T-helper 1 cell (primary cell): ENCODE results near the gene ZNRF3.
A peak's percentile ranks its signal among the peaks of the same experiment; 100 is the strongest.
"Not testable (repeated sequence)": the region's sequence is repeated elsewhere in the genome, so short reads cannot be mapped to it uniquely, and the experiment has no call there.

ENCODE experiments used
- DNase-seq, 5 donors: peaks; one replicate each; pipeline ENCODE4 v3.0.0-alpha.2; 2012 to 2020

ZNRF3 gene

GRCh38 chr22:29072193-29072978 is 189.0 kb downstream of the ZNRF3 start:
- peak; percentile 67 to 78 (median 75) for DNase-seq

DNA sequence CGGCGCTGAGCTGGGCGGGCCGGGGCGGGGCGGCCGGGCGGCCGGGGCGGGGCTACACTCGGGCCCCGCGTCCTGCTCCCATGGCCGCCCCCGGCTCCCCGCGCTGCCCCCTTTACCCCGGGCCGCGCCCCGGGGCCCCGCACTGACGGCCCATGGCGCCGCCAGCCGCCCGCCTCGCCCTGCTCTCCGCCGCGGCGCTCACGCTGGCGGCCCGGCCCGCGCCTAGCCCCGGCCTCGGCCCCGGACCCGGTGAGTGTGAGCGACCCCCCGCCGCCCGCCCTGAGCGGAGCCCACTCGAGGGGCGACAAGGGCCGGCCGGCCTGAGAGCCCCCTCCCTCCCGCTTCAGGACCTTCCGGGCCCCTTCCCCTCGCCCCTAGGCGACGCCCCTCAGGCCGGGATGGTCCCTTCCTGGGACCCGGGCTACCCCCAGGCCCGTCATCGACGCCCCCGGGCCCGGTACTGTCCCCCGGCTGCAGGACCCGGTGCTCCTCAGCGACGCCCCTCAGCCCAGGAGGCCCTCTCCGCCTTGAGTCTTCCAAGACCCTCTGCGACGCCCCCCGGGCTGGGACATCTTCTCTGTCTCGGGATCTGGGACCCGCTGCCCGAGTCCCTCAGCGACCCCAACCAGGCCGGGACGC is 189.7 kb downstream of the ZNRF3 start, which contains the start of gene KREMEN1:
Gene KREMEN1 (plus strand): TSS at position 57 of the 639 bp plus-strand sequence. CDS start 96 bp downstream, at position 153.
- no peak for DNase-seq

DNA sequence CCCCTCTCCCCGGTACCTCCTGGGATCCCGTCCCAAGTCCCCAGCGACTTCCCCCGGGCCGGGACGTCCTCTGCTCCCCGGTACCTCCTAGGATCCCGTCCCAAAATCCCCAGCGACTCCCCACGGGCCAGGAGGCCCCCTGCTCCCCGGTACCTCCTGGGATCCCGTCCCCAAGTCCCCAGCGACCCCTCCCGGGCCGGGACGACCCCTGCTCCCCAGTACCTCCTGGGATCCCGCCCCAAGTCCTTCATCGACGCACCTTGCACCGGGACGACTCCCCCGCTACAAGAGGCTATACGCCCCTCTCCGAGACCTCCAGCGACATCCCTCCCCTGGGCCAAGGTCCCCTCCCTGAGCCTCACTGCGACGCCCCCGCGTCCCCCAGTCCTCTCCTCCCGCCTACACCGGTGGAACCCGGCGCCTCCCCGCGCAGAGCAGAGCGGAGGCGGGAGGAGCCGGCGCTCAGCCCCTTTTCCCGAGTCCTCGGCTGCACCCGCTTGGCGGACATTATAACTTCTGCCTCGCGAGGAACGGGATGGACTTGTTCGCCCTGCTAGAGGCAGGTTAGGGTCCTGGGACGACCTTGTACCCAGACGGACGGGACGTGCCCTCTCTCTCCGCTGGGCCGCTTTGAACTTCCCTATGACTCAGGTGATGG is 190.4 kb downstream of the ZNRF3 start:
- peak in 1 of 5 donors; percentile 12 for DNase-seq

DNA sequence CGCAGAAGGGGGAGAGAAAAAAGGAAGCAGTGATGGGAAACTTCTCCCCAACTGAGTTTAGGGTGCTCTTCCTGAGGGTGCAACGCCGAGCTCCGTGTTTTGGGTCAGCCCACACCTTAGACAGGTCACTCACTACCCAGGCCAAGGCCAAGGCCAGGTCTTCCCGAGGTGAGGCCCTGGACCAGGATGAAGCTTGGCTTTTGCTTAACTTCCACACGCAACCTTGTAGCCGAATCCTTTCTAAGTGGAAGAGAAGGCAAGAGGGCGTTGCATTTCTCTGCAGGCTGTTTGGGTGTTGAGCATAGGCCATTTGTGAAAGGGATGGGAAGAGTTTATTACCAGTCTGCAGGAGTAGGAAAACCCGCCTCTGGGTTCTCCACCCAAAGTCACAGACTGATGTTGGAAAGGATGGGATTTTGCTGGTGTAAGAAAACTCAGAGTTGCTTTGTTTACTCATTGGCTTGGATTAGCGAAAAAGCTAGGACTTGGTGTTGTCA is 191.0 kb downstream of the ZNRF3 start:
- no peak for DNase-seq

DNA sequence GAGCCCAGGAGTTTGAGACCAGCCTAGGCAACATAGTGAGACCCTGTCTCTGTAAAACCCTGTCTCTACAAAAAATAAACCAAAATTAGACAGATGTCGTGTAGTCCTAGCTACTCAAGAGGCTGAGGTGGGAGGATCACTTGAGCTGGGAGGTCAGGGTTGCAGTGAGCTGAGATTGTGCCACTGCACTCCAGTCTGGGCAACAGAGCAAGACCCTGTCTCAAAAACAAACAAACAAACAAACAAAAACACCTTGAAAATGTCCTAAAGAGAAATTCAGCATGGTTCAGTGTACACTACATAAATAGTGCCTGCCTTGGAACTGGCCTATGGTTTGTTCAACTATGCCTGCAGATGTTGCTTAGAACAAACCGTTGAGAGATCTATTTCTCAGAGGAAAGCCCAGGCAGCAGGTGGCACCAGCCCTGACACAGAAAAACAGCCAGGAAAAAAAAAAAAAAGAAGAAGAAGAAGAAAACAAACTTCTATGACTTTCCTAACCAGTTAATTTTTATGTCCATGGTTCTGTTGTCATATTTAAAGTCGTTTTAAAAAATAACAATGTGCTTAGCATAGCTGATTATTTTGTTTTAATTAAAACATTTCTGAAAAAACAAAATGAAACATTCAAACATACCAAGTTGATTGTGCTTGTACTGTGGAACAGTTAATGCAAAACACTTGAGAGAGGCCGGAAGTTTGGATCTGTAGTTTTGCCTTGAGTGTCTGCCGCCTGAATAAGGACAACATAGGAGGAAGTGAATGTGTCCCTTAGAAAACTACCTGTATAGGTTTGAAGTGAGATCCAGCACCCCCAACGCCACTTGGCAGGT is 194.9 kb downstream of the ZNRF3 start:
- DNase-seq: no peak

GRCh38 chr22:29078869-29079207 is 195.5 kb downstream of the ZNRF3 start:
- DNase-seq: no peak

- DNase-seq: no peak
Measured at GRCh38 chr22:29079218-29079901, 196.0 kb downstream of the ZNRF3 start.

DNA sequence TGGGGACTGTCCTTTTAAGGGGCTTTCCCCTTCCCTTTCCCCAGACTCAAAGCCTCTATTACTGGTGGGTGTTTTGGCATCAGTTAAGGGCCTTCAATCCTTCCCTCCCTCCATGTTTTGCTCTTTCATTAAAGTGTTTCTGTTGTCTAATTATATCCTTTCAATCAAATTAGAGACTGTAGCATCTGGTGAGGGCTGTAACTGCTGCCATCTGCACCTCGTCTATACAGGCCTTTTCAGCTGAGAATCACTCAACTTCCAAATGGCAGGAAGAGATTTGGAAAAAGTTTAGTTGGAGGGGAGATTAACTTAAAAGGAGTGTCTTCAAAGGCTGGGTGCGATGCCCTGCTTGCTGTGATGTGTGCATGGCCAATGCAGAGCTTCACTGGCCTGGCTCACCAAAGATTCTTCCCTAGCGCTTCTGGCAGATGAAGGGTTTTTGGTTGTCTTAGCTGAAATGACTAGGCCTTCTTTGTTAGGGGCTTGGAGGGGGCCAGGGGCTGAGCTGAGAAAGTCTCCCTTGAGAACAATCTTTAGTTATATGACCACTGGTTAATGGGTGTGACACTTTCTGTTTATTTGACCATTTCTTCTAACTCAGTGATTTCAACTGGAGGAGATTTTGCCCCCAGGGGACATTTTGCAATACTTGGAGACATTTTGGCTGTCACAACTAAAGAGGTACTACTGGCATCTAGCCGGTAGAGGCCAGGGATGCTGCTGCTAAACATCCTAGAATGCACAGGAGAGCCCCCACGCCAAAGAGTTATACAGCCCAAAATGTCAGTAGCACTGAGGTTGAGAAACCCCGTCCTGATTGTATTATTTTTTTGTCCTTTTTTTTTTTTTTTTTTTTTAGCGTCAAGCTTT is 197.0 kb downstream of the ZNRF3 start:
- DNase-seq: no peak

DNA sequence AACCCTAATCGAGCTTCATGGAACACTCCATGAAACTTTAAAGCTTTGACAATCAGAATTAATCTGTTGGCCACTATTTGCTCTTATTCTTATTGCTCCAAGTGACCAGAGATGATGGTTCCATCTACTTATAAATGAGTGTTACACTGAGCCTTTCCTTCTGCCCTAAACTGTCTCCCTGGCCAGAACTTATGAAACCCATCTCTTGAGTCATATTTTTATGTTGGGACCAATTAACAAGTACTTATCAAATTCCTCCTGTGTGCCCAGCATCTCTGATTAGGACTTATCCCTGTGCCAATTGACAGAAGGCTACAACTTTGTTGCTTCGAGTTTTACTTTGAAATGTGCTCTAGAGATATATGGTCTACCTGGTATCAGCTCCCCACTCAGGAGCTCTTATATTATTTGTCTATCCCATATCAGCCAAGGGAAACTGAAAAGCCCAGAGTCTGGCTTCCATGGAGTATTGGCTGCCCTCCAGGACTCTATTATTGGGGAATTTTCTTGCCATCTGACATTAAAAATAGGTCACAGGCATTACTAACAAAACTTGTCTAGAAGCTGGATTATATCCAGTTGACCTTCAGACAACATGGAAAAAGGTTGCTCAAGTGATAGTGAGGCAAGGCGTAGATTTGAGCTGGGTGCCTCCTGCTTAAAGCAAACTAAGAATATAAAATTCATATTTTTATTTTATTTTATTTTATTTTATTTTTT is 198.3 kb downstream of the ZNRF3 start:
- no peak for DNase-seq

- no peak for DNase-seq
Measured at GRCh38 chr22:29082826-29083545, 199.6 kb downstream of the ZNRF3 start.

GRCh38 chr22:29083576-29083932 is 200.2 kb downstream of the ZNRF3 start:
- DNase-seq: not testable (repeated sequence)

GRCh38 chr22:29083933-29084591 is 200.7 kb downstream of the ZNRF3 start:
- DNase-seq: no peak

GRCh38 chr22:29087012-29087411 is 203.6 kb downstream of the ZNRF3 start:
- DNase-seq: no peak

DNA sequence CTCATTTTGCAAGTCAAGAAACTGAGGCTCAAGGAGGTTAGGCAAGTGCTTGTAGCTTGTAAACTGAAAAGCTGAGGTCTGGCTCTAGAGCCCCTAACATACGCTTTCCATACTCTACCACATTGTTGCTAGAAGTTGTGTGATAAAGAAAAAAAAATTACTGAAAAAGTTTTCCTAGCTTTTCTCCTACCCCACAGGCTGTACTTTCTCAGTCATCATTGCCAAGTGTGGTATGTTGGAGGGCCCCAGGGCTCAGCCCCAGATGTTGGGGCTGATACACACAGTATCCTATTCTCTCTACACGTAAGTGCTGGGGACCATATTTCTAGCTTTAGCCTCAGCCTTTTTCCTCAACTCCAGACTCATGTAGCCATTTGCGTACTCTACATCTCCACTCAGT is 205.4 kb downstream of the ZNRF3 start:
- DNase-seq: no peak

DNA sequence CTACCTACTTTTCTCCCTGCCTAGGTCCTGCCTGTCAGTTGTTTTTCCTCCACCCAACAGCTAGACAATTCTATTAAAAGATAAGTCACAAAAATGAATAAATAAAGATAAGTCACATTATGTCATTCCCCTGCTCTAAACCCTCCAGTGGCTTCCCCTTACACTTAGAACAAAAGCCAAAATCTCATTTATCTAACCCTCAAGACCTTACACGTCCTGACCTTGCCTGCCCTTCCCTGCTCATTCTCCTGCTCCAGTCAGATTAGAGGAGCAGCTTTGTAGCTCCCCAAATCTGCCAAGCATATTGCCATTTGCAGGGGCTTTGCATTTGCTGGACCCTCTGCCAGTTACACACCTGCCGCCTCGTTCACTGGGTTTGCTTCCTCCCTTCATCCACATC is 206.1 kb downstream of the ZNRF3 start:
- no peak for DNase-seq

- no peak for DNase-seq
Measured at GRCh38 chr22:29090039-29090438, 206.7 kb downstream of the ZNRF3 start.

DNA sequence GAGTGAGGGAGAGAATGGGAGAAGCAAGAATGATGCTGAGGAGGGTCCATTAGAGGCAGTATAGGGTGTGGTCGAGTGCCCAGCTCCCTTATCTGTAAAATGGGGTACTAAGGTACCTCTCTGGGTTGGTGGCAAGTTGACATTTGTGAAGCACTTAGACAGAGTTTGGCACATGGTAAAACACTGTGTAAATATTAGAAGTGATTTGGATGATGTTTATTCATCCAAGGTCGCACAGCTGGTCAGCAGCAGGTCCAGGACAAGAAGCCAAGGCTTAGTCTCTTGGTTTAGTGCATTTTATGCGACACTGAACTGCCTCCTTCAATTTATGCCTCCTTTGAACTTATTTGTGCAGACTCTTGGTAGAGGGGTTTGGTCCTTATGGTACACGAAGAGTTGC is 208.9 kb downstream of the ZNRF3 start:
- no peak for DNase-seq

DNA sequence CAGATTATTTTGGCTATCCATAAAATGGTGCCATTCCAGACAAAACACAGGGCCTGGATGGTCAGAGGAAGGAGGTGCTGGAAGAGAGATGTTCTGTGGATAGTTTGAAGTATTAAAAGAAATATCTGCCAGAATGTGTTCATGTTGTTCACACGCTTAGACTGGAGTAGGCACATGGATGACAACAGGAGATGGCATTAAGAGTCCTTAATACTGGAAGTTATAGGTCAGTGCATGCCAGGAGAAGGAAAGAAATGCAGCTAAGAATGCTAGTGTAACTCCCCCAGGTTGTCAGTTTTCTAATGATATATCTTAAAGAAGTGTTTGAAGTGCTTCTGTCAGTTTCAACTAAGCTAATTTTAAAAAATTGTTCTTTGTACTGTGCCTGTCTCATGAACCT is 209.7 kb downstream of the ZNRF3 start:
- DNase-seq: no peak
